Stimulated activated CD4-positive, alpha-beta T cell treated with anti-CD3 and anti-CD28 coated beads, TNF-alpha, amount 100 ng/mL, for 24 hours (primary cell): Measurements from ENCODE around the gene ENPP3.

ENCODE experiments used
- DNase-seq, 3 experiments: peaks; one replicate each; pipeline ENCODE4 v3.0.0-alpha.2; 2020; ENCODE audit warnings: low read depth in 3 of 3

The ENPP3 gene

DNA sequence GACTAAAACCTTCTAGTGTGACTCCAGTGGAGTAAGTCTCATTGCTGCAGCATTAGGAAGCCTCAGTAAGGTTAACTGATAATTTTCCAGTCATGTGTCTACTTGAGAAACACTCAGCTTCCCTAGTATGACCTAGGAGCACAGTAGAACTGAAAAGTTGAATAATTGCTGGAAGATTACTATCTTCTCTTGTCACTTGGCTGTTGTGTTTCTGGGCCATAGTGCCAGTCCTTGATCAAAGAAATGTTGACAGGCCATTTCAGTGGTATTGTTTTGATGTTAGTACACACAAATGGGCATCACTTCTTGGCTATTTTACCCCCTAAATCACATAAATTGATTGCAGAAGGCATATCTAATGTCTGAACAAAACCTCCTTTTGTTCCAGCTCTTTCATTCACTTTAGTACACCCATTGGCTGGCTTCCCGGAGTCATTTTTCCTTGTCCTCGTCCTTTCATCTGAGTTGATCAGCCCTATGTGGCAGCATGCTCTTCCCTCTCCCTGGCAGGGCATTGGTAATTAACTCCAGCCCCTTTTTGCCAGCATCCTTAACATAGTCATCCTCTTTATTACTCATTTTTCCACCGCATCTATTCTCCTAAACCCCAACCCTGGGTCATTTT, 6.0 kb downstream of the ENPP3 start:
- DNase-seq = no peak

DNA sequence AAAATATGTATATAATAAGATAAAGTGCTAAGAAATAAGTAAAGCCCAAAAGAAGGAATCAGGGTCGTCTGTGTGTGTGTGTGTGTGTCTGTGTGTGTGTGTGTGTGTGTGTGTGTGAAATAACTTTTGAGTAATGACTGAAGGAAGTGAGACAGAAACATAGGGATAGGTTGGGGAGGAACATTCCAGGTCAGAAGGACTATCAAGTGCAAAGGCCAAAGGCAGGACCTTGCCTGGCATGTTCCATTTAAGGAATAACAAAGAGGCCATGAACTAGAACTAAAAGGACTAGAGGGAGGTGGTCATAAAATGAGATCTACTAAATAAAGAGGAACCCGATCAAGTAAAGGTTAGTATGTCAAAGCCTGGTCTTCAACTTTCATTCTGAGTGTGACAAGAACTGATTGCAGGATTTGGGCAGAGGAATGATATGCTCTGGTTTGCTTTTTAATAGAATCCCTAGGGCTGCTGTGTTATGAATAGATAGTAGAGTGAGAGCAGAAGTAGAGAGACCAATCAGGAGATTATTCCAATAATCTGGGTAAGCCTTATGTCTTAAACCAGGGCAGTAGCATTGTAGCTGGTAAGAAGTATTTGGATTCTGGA, 6.9 kb downstream of the ENPP3 start:
- no peak for DNase-seq

- DNase-seq = no peak
Measured at GRCh38 chr6:131644921-131645320, 7.8 kb downstream of the ENPP3 start.

GRCh38 chr6:131645846-131646245, 8.7 kb downstream of the ENPP3 start:
- no peak for DNase-seq

GRCh38 chr6:131646249-131646670, 9.2 kb downstream of the ENPP3 start:
- DNase-seq = no peak

GRCh38 chr6:131651782-131652181, 14.7 kb downstream of the ENPP3 start:
- DNase-seq = no peak

DNA sequence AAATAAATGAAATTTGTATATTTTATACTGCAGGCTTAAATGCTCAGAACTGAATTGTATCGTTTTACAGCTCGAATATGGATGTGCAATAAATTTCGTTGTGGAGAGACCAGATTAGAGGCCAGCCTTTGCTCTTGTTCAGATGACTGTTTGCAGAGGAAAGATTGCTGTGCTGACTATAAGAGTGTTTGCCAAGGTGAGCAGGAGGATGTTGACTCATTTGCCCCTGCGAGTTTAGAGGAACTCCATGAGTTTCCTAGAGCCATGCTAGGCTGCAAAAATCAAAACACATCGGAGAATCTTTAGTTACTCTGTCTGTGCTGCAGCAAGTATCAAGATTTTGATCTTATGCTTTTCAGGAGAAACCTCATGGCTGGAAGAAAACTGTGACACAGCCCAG, 15.4 kb downstream of the ENPP3 start:
- DNase-seq = no peak

DNA sequence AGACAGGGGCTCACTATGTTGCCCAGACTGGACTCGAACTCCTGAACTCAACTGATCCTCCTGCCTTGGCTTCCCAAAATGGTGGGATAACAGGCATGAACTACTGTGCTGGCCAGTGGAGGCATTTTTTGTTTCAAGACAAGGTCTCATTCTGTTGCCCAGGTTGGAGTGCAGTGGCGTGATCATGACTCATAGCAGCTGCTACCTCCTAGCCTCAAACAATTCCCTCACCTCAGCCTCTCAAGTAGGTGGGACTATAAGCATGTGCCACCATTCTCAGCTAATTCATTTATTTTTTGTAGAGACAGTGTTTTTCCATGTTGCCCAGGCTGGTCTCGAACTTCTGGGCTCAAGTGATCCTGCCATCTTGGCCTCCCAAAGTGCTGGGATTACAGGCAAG, 17.2 kb downstream of the ENPP3 start:
- no peak for DNase-seq

DNA sequence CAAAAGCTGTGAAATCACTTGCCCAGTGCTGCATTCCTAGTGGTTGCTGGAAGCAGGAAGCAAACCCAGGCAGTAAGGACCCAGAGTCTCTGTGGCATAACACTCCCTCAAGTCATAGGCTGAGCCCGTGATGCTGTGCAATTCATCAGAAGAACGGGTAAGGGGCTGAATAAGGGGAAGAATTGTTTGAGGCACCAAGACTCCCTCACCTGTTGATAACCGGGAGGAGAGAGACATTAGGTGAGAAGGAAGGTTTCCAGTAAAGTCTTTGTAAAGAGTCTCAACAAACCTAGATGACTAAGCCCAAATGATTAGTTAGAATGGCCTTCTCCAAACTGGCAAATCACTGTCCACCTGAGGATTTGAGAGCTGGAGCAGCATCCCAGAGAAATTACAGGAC, 18.3 kb downstream of the ENPP3 start:
- DNase-seq = no peak

DNA sequence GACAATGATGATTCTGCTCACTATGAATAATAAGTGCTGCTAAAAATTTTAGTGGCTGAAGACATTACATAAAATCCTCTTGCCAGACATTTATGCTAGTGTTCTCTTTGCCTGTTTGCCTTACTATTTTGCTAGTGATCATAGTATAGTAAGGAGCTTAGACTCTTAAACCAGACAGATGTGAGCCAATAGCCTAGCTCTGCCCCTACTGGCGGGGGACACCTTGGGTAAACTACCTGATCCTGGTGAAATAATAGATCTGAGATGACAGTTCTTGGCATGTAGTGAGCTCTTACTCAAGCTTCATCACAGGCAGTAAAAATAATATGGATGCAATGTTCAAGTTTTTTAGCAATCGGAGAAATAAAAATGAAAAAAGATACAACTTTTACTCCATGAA, 18.8 kb downstream of the ENPP3 start:
- no peak for DNase-seq

GRCh38 chr6:131656667-131657066, 19.6 kb downstream of the ENPP3 start:
- DNase-seq = no peak

- no peak for DNase-seq
Measured at GRCh38 chr6:131657222-131657621, 20.1 kb downstream of the ENPP3 start.

GRCh38 chr6:131657630-131658111, 20.6 kb downstream of the ENPP3 start:
- DNase-seq = no peak

GRCh38 chr6:131658287-131658686, 21.2 kb downstream of the ENPP3 start:
- no peak for DNase-seq

- DNase-seq = no peak
Measured at GRCh38 chr6:131660195-131660594, 23.1 kb downstream of the ENPP3 start.

- DNase-seq = no peak
Measured at GRCh38 chr6:131663578-131664165, 26.6 kb downstream of the ENPP3 start.

DNA sequence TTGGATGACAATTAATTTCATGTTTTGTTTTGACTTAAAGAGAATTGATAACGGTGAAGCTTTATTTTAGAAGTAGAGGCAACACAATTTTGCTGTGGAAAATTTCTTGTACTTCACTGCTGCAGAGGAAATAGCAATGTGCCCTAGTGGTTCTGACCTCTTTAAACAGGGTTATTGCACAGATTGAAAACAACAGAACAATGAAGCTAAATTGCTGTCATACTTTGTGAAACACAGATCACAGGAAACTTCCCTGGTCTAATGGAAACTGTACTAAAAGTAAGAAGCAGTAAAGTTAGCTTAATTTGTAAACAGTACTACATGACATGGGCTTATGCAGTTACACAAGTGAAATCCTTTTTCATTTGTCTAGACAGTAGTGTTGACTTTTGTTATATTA, 32.8 kb downstream of the ENPP3 start:
- no peak for DNase-seq

GRCh38 chr6:131673184-131673583, 36.1 kb downstream of the ENPP3 start:
- DNase-seq = no peak

GRCh38 chr6:131678442-131678841, 41.3 kb downstream of the ENPP3 start:
- DNase-seq = no peak

- no peak for DNase-seq
Measured at GRCh38 chr6:131680868-131681267, 43.8 kb downstream of the ENPP3 start.

DNA sequence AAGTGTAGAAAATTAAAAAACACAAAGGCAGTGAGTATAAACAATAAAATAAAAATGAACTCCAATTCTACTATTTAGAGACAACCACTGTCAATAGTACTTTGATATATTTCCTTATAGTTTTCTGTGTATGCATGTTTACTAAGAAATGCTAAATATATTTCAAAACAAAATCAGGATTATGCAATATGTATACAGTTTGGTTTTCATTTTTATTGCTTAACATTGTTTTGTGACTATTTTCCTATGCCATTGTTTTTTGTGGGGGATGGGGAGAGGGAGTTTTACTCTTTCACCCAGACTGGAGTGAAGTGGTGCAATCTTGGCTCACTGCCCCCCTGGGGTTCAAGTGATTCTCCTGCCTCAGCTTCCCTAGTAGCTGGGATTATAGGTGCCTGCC, 44.5 kb downstream of the ENPP3 start:
- no peak for DNase-seq

DNA sequence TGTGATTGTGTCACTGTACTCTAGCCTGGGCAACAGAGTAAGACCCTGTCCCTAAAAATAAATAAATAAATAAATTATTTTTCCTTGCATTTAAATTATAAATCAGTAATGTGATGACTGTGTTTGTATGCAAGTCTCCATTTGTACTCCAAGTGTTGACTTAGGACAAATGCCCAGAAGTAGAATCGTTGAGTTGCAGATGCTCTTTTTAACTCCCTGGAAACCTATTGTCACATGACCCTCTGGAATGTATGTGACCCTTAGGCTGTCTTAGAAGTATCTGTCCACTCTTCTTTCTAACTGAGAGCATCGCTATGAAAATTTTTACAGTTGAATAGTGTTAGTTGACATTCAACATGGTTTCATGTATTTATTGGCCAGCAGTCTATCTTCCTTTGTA, 45.3 kb downstream of the ENPP3 start:
- no peak for DNase-seq

DNA sequence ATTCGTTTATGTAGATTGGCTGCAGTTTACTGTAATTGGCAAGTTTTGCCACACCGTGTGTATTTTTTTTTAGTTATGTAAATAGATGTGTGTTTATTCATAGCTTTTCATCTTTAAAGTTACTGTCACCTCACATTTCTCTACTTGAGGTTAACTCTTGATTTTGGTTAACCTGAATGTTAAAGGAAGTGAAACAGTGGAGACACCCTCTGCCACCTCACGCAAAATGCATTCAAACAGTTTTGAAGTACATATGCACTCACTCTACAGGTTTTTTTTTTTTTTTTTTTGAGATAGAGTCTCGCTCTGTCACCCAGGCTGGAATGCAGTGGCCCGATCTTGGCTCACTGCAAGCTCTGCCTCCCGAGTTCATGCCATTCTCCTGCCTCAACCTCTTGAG, 46.4 kb downstream of the ENPP3 start:
- DNase-seq = no peak
